Naive thymus-derived CD4-positive, alpha-beta T cell (primary cell): ENCODE measurements around the gene MB. TPM values are rescaled to one million over a fixed set of nuclear protein-coding genes. Genes with fewer than 3 reads are reported as not detected.

ENCODE experiments used
- ATAC-seq: fragments of 150-1000 bp; cut with Tn5 transposase; 2 replicates; pipeline ENCODE4 v1.10.0; 2021; ENCODE audit warnings: mild to moderate bottlenecking, moderate library complexity
- CTCF ChIA-PET: fragments of 350-600 bp; sonication (Branson Sonifier 250); formaldehyde crosslinking; loops from one replicate; lab custom pipeline; 2021; ENCODE audit warnings: antibody characterized with exemption; lab: Charles Lee
- POLR2A ChIA-PET: fragments of 350-600 bp; sonication (Branson Sonifier 250); formaldehyde crosslinking; loops from one replicate; lab custom pipeline; 2021; ENCODE audit warnings: antibody characterized with exemption, inconsistent platforms; lab: Charles Lee
- DNase-seq, 9 donors: peaks; one replicate each; pipeline versions ENCODE4 v3.0.0 to v3.0.0-alpha.2; 2020 to 2022; ENCODE audit warnings: mixed read lengths in 1 of 9
- H3K27ac ChIP-seq: one replicate; pipeline ENCODE4 v1.7.0; 2013; ENCODE audit warnings: mild to moderate bottlenecking, low read depth, low read length, moderate library complexity
- H3K27me3 ChIP-seq, 2 donors: one replicate each; pipeline ENCODE4 v1.7.0; 2013; ENCODE audit warnings: low read length in 2 of 2, mild to moderate bottlenecking in 2 of 2, moderate library complexity in 2 of 2; ENCODE audit not compliant: control insufficient read depth in 2 of 2, insufficient read depth in 2 of 2
- H3K36me3 ChIP-seq, 3 experiments: 1 replicate in 2 of 3; 2 replicates in 1 of 3; pipeline ENCODE4 v1.7.0; 2013; ENCODE audit warnings: low read length in 3 of 3, mild to moderate bottlenecking in 3 of 3, moderate library complexity in 1 of 3; ENCODE audit not compliant: insufficient read depth in 3 of 3, control insufficient read depth in 2 of 3
- H3K4me1 ChIP-seq, 2 donors: one replicate each; pipeline ENCODE4 v1.7.0; 2013; ENCODE audit warnings: low read length in 2 of 2, mild to moderate bottlenecking in 2 of 2, moderate library complexity in 1 of 2; ENCODE audit not compliant: control insufficient read depth in 2 of 2, insufficient read depth in 2 of 2
- H3K4me3 ChIP-seq: 2 replicates; pipeline ENCODE4 v1.7.0; 2013; ENCODE audit warnings: mild to moderate bottlenecking, low read length
- H3K9me3 ChIP-seq, 3 experiments: 1 replicate in 2 of 3; 2 replicates in 1 of 3; pipeline ENCODE4 v1.7.0; 2013; ENCODE audit warnings: low read length in 3 of 3; ENCODE audit not compliant: control insufficient read depth in 2 of 3
- H3K27ac Mint-ChIP-seq, 9 donors: one replicate each; pipeline ENCODE4 v1.8.0; 2020 to 2022; ENCODE audit warnings: mixed read lengths in 9 of 9, mild to moderate bottlenecking in 8 of 9, moderate library complexity in 5 of 9, inconsistent platforms in 2 of 9
- H3K27me3 Mint-ChIP-seq, 5 donors: one replicate each; pipeline ENCODE4 v1.8.0; 2021 to 2022; ENCODE audit warnings: mixed read lengths in 5 of 5, mild to moderate bottlenecking in 1 of 5
- H3K36me3 Mint-ChIP-seq, 5 donors: one replicate each; pipeline ENCODE4 v1.8.0; 2020 to 2022; ENCODE audit warnings: mixed read lengths in 5 of 5, mild to moderate bottlenecking in 3 of 5, inconsistent platforms in 1 of 5
- H3K4me1 Mint-ChIP-seq, 7 donors: one replicate each; pipeline ENCODE4 v1.8.0; 2020 to 2022; ENCODE audit warnings: mixed read lengths in 7 of 7, mild to moderate bottlenecking in 3 of 7, inconsistent platforms in 1 of 7
- H3K4me3 Mint-ChIP-seq, 10 donors: one replicate each; pipeline ENCODE4 v1.8.0; 2020 to 2022; ENCODE audit warnings: mild to moderate bottlenecking in 10 of 10, mixed read lengths in 10 of 10, moderate library complexity in 6 of 10, inconsistent platforms in 2 of 10
- H3K9me3 Mint-ChIP-seq, 11 donors: one replicate each; pipeline ENCODE4 v1.8.0; 2020 to 2022; ENCODE audit warnings: mixed read lengths in 11 of 11, mild to moderate bottlenecking in 4 of 11, inconsistent platforms in 1 of 11, moderate library complexity in 1 of 11
- intact Hi-C, 2 donors: fragments of 100-400 bp; cut with micrococcal nuclease; formaldehyde crosslinking; loops; one replicate each; pipeline ENCODE4 v1.15.1; 2023
- polyA plus RNA-seq, 2 donors: library from polyadenylated mRNA; unstranded; fragments of 300-500 nt; fragmentation: Illumina TruSeq; gene quantifications; one replicate each; pipeline ENCODE4 v1.2.3, GENCODE V29; 2021
- total RNA-seq, 6 experiments: library from RNA in 5 of 6; stranded (reverse) in 5 of 6; gene quantifications; 1 replicate in 5 of 6; 2 replicates in 1 of 6; pipeline ENCODE4 v1.2.3 and lab custom pipeline; 2021 to 2026

MB gene
- total and polyA plus RNA-seq, 7 experiments from 2014 or later, result 0.60 TPM; not detected in 6

- no peak overlapping the region for H3K4me3 Mint-ChIP-seq
- no peaks in the 10 kb centered on the region for H3K36me3 ChIP-seq
- intact Hi-C loops, result no loop called here
- ATAC-seq (no peak), DNase-seq (no peak)
- no peak overlapping the region for H3K27ac Mint-ChIP-seq
- H3K4me1 ChIP-seq, result no peaks in the 10 kb centered on the region
- CTCF ChIA-PET, result interaction anchor here (1.1 kb wide), 1 partner anchor 17 kb away, joined by 3 read pairs; no protein-coding TSS in a partner anchor
- no peaks in the 10 kb centered on the region for H3K9me3 ChIP-seq
- peaks cover 0 to 3% (median 0%) of the 10 kb centered on the region in 7 donors for H3K4me1 Mint-ChIP-seq
- H3K27me3 ChIP-seq, result no peaks in the 10 kb centered on the region
- H3K9me3 Mint-ChIP-seq, result peaks cover 0 to 2% (median 0%) of the 10 kb centered on the region in 11 donors
- H3K27me3 Mint-ChIP-seq, result peaks cover 6 to 25% (median 18%) of the 10 kb centered on the region in 5 donors
- POLR2A ChIA-PET, result no interaction called here
- no peak overlapping the region for H3K27ac ChIP-seq
- H3K36me3 Mint-ChIP-seq, result no peaks in the 10 kb centered on the region
- H3K4me3 ChIP-seq, result no peak overlapping the region
Observed at GRCh38 chr22:35561796-35562526, 55.2 kb downstream of the MB start.

- DNase-seq (no peak), ATAC-seq (no peak)
- Mint-ChIP-seq H3K27me3 (peaks cover 6 to 30% (median 18%) of the 10 kb centered on the region in 5 donors), H3K4me1 (peaks cover 0 to 3% (median 0%) of the 10 kb centered on the region in 7 donors), H3K36me3 (no peaks in the 10 kb centered on the region), H3K27ac (no peak overlapping the region), H3K4me3 (no peak overlapping the region), H3K9me3 (peaks cover 0 to 2% (median 0%) of the 10 kb centered on the region in 11 donors)
- Histone ChIP-seq H3K27ac (no peak overlapping the region), H3K4me1 (no peaks in the 10 kb centered on the region), H3K27me3 (no peaks in the 10 kb centered on the region), H3K4me3 (no peak overlapping the region), H3K9me3 (no peaks in the 10 kb centered on the region), H3K36me3 (no peaks in the 10 kb centered on the region)
- intact Hi-C loops, result no loop called here
- CTCF ChIA-PET, result interaction anchor here (1.1 kb wide), 1 partner anchor 16 kb away, joined by 3 read pairs; no protein-coding TSS in a partner anchor
- POLR2A ChIA-PET, result no interaction called here
Observed at GRCh38 chr22:35560824-35561223, 56.3 kb downstream of the MB start.

GRCh38 chr22:35560366-35560765, 56.8 kb downstream of the MB start:
- Histone ChIP-seq H3K27me3 (no peaks in the 10 kb centered on the region), H3K27ac (no peak overlapping the region), H3K4me1 (no peaks in the 10 kb centered on the region), H3K4me3 (no peak overlapping the region), H3K36me3 (no peaks in the 10 kb centered on the region), H3K9me3 (no peaks in the 10 kb centered on the region)
- peaks cover 0 to 3% (median 0%) of the 10 kb centered on the region in 7 donors for H3K4me1 Mint-ChIP-seq
- H3K27me3 Mint-ChIP-seq, result peaks cover 6 to 30% (median 18%) of the 10 kb centered on the region in 5 donors
- POLR2A ChIA-PET, result interaction anchor here (0.7 kb wide), 1 partner anchor 689 kb away, joined by 3 read pairs; no protein-coding TSS in a partner anchor
- H3K4me3 Mint-ChIP-seq, result no peak overlapping the region
- ATAC-seq (no peak), DNase-seq (no peak)
- no peak overlapping the region for H3K27ac Mint-ChIP-seq
- CTCF ChIA-PET, result no interaction called here
- H3K9me3 Mint-ChIP-seq, result peaks cover 0 to 2% (median 0%) of the 10 kb centered on the region in 11 donors
- intact Hi-C loops, result no loop called here
- H3K36me3 Mint-ChIP-seq, result no peaks in the 10 kb centered on the region

- H3K27me3 ChIP-seq, result no peaks in the 10 kb centered on the region
- H3K36me3 ChIP-seq, result no peaks in the 10 kb centered on the region
- no peak overlapping the region for H3K27ac ChIP-seq
- ATAC-seq (no peak), DNase-seq (no peak)
- H3K9me3 ChIP-seq, result no peaks in the 10 kb centered on the region
- H3K4me1 ChIP-seq, result no peaks in the 10 kb centered on the region
- intact Hi-C loops, result no loop called here
- peaks cover 0 to 3% (median 0%) of the 10 kb centered on the region in 7 donors for H3K4me1 Mint-ChIP-seq
- H3K4me3 Mint-ChIP-seq, result no peak overlapping the region
- CTCF ChIA-PET, result no interaction called here
- H3K36me3 Mint-ChIP-seq, result no peaks in the 10 kb centered on the region
- H3K4me3 ChIP-seq, result no peak overlapping the region
- no peak overlapping the region for H3K27ac Mint-ChIP-seq
- H3K9me3 Mint-ChIP-seq, result peaks cover 0 to 2% (median 0%) of the 10 kb centered on the region in 11 donors
- POLR2A ChIA-PET, result no interaction called here
- peaks cover 6 to 30% (median 18%) of the 10 kb centered on the region in 5 donors for H3K27me3 Mint-ChIP-seq
Observed at GRCh38 chr22:35559354-35560005, 57.6 kb downstream of the MB start.

GRCh38 chr22:35558719-35559118, 58.4 kb downstream of the MB start:
- Mint-ChIP-seq H3K27ac (no peak overlapping the region), H3K36me3 (no peaks in the 10 kb centered on the region), H3K4me3 (no peak overlapping the region), H3K27me3 (peaks cover 6 to 30% (median 18%) of the 10 kb centered on the region in 5 donors), H3K9me3 (peaks cover 0 to 2% (median 0%) of the 10 kb centered on the region in 11 donors), H3K4me1 (peaks cover 0 to 6% (median 4%) of the 10 kb centered on the region in 7 donors)
- CTCF ChIA-PET, result no interaction called here
- no peak for ATAC-seq
- POLR2A ChIA-PET, result no interaction called here
- H3K4me3 ChIP-seq, result no peak overlapping the region
- no peak overlapping the region for H3K27ac ChIP-seq
- H3K4me1 ChIP-seq, result peaks cover 0 to 3% of the 10 kb centered on the region in 2 donors
- H3K9me3 ChIP-seq, result no peaks in the 10 kb centered on the region
- H3K36me3 ChIP-seq, result no peaks in the 10 kb centered on the region
- DNase-seq, result no peak
- intact Hi-C loops, result no loop called here
- no peaks in the 10 kb centered on the region for H3K27me3 ChIP-seq

- Mint-ChIP-seq H3K9me3 (peaks cover 0 to 2% (median 0%) of the 10 kb centered on the region in 11 donors), H3K27ac (no peak overlapping the region), H3K36me3 (no peaks in the 10 kb centered on the region), H3K4me1 (peaks cover 5 to 11% (median 10%) of the 10 kb centered on the region in 7 donors), H3K4me3 (no peak overlapping the region), H3K27me3 (peaks cover 6 to 26% (median 16%) of the 10 kb centered on the region in 5 donors)
- peaks cover 1 to 9% of the 10 kb centered on the region in 2 donors for H3K4me1 ChIP-seq
- H3K36me3 ChIP-seq, result no peaks in the 10 kb centered on the region
- ChIA-PET CTCF (no interaction called here), POLR2A (interaction anchor here (0.6 kb wide), 1 partner anchor 153 kb away, joined by 7 read pairs; no protein-coding TSS in a partner anchor)
- no peak overlapping the region for H3K4me3 ChIP-seq
- no peak for ATAC-seq
- no peaks in the 10 kb centered on the region for H3K9me3 ChIP-seq
- H3K27me3 ChIP-seq, result no peaks in the 10 kb centered on the region
- no peak for DNase-seq
- intact Hi-C loops, result no loop called here
- no peak overlapping the region for H3K27ac ChIP-seq
Observed at GRCh38 chr22:35558031-35558430, 59.1 kb downstream of the MB start.
